Hepatocyte (in vitro differentiated cells): Measurements from ENCODE around the gene PHF12. TPM values are rescaled to one million over a fixed set of nuclear protein-coding genes. Genes with fewer than 3 reads are reported as not detected.

Experiments used
- DNase-seq: peaks from one replicate; pipeline ENCODE4 v3.0.0-alpha.2; 2016; ENCODE audit warnings: low spot score
- H2AFZ ChIP-seq: fragments of 200-600 bp; sonication (generic); 2 replicates; pipeline ENCODE4 v1.6.0; 2016; ENCODE audit warnings: antibody characterized with exemption, mild to moderate bottlenecking
- H3K27ac ChIP-seq: fragments of 200-600 bp; sonication (generic); 2 replicates; pipeline ENCODE4 v1.5.1; 2016; ENCODE audit warnings: mild to moderate bottlenecking
- H3K27me3 ChIP-seq: fragments of 200-600 bp; sonication (generic); 2 replicates; pipeline ENCODE4 v1.6.1; 2016
- H3K36me3 ChIP-seq: fragments of 200-600 bp; sonication (generic); replicated peaks from 2 replicates; pipeline ENCODE4 v1.5.1; 2016; ENCODE audit warnings: low read depth; ENCODE audit not compliant: insufficient read depth
- H3K4me1 ChIP-seq: fragments of 200-600 bp; sonication (generic); 2 replicates; pipeline ENCODE4 v1.5.1; 2016; ENCODE audit warnings: mild to moderate bottlenecking, moderate library complexity; ENCODE audit not compliant: insufficient read depth
- H3K4me2 ChIP-seq: fragments of 200-600 bp; sonication (generic); 2 replicates; pipeline ENCODE4 v1.6.0; 2016
- H3K4me3 ChIP-seq: fragments of 200-600 bp; sonication (generic); 2 replicates; pipeline ENCODE4 v1.5.1; 2016; ENCODE audit warnings: mild to moderate bottlenecking
- H3K79me2 ChIP-seq: fragments of 200-600 bp; sonication (generic); 2 replicates; pipeline ENCODE4 v1.6.0; 2017; ENCODE audit warnings: mild to moderate bottlenecking
- H3K9me2 ChIP-seq: fragments of 200-600 bp; sonication (generic); replicated peaks from 2 replicates; pipeline ENCODE4 v1.6.0; 2017; ENCODE audit warnings: mild to moderate bottlenecking; ENCODE audit not compliant: insufficient read depth
- H3K9me3 ChIP-seq: fragments of 200-600 bp; sonication (generic); 2 replicates; pipeline ENCODE4 v1.5.1; 2016; ENCODE audit warnings: low read depth, mild to moderate bottlenecking
- H4K20me1 ChIP-seq: fragments of 200-600 bp; sonication (generic); 2 replicates; pipeline ENCODE4 v1.6.0; 2016; ENCODE audit warnings: mild to moderate bottlenecking; ENCODE audit not compliant: insufficient read depth, poor library complexity, severe bottlenecking
- EZH2 ChIP-seq: fragments of 200-600 bp; sonication (generic); IDR thresholded peaks from 2 replicates; pipeline ENCODE4 v1.6.1; 2016; ENCODE audit warnings: antibody characterized with exemption, mild to moderate bottlenecking, borderline replicate concordance
- EZH2phosphoT487 ChIP-seq: fragments of 200-600 bp; sonication (generic); IDR thresholded peaks from one replicate; pipeline ENCODE4 v1.6.1; 2018; ENCODE audit warnings: antibody characterized with exemption, mild to moderate bottlenecking, low read depth, moderate library complexity; ENCODE audit not compliant: unreplicated experiment, severe bottlenecking
- WGBS: methylation state at CpG from one replicate; pipeline ENCODE4 v1.1.6; 2016; ENCODE audit warnings: low lambda C conversion rate; ENCODE audit errors: missing lambda C conversion rate; 5-methylcytosine and 5-hydroxymethylcytosine counted together
- polyA plus RNA-seq: library from polyadenylated mRNA; unstranded; fragments of >200 nt; fragmentation: Nextera tagmentation; extraction: Ambion mirVana; gene quantifications from 2 replicates; pipeline ENCODE4 v1.2.1, GENCODE V29; 2016
- total RNA-seq: library from RNA; depleted of rRNA; stranded (reverse); fragments of >200 nt; gene quantifications from 2 replicates; pipeline ENCODE4 v1.2.3, GENCODE V29; 2014
- TF ChIP-seq, protein P1 (sequence below): fragments of 200-600 bp; sonication (generic); IDR thresholded peaks from 2 replicates; pipeline ENCODE4 v1.5.1; 2016; ENCODE audit warnings: antibody characterized with exemption, mild to moderate bottlenecking; ENCODE audit not compliant: poor library complexity

PHF12 gene
- total and polyA plus RNA-seq, 2 experiments from 2014 or later: 12.1 to 19.0 TPM

- no peaks in the 10 kb centered on the region for H4K20me1 ChIP-seq
- no peak overlapping the region for H2AFZ ChIP-seq
- DNase-seq: no peak
- H3K4me3 ChIP-seq: no peak overlapping the region
- no peaks in the 10 kb centered on the region for H3K36me3 ChIP-seq
- H3K79me2 ChIP-seq: no peaks in the 10 kb centered on the region
- 100% methylated on average over 1 of the region's 1 CpG for WGBS
- H3K27ac ChIP-seq: no peak overlapping the region
- no peak for TF ChIP-seq EZH2
- TF ChIP-seq EZH2phosphoT487: no peak
- TF ChIP-seq, protein P1, sequence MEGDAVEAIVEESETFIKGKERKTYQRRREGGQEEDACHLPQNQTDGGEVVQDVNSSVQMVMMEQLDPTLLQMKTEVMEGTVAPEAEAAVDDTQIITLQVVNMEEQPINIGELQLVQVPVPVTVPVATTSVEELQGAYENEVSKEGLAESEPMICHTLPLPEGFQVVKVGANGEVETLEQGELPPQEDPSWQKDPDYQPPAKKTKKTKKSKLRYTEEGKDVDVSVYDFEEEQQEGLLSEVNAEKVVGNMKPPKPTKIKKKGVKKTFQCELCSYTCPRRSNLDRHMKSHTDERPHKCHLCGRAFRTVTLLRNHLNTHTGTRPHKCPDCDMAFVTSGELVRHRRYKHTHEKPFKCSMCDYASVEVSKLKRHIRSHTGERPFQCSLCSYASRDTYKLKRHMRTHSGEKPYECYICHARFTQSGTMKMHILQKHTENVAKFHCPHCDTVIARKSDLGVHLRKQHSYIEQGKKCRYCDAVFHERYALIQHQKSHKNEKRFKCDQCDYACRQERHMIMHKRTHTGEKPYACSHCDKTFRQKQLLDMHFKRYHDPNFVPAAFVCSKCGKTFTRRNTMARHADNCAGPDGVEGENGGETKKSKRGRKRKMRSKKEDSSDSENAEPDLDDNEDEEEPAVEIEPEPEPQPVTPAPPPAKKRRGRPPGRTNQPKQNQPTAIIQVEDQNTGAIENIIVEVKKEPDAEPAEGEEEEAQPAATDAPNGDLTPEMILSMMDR: no peak
- H3K9me2 ChIP-seq: no peaks in the 10 kb centered on the region
- no peak overlapping the region for H3K4me2 ChIP-seq
- H3K9me3 ChIP-seq: no peaks in the 10 kb centered on the region
- H3K27me3 ChIP-seq: no peaks in the 10 kb centered on the region
- no peaks in the 10 kb centered on the region for H3K4me1 ChIP-seq
These were observed 87.4 kb downstream of the PHF12 start for GRCh38 chr17:28863953-28864352.

DNA sequence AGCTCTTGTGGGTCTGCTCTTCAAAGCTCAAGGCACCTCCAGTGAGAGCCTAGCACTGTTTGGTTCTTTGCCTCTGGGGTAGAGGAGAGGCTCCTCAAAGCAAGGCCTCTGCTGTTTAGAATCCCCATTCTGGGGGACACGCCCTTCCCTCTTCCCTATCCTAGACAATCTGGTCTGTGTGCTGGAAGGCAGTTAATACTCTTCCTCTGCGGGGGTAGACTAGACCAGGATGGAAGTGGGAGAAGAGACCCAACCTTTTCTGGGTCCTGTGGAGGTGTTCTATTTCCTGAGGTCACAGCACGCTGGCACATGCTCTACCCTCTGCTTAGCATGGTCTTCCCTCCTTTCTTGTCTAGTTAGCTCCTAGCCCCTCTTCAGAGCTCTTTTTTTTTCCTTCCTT lies 88.8 kb downstream of the PHF12 start:
- TF ChIP-seq, protein P1: no peak
- TF ChIP-seq EZH2phosphoT487 (no peak), EZH2 (no peak)
- no peaks in the 10 kb centered on the region for H3K9me2 ChIP-seq
- H3K27ac ChIP-seq: no peak overlapping the region
- H3K4me1 ChIP-seq: no peaks in the 10 kb centered on the region
- no peaks in the 10 kb centered on the region for H4K20me1 ChIP-seq
- no peak overlapping the region for H2AFZ ChIP-seq
- H3K79me2 ChIP-seq: no peaks in the 10 kb centered on the region
- no peak for DNase-seq
- WGBS: 93% methylated on average over 3 of the region's 3 CpGs
- H3K4me3 ChIP-seq: no peak overlapping the region
- H3K36me3 ChIP-seq: no peaks in the 10 kb centered on the region
- H3K9me3 ChIP-seq: no peaks in the 10 kb centered on the region
- H3K4me2 ChIP-seq: no peak overlapping the region
- no peaks in the 10 kb centered on the region for H3K27me3 ChIP-seq

- H3K27ac ChIP-seq: no peak overlapping the region
- TF ChIP-seq EZH2phosphoT487 (no peak), EZH2 (no peak)
- no peak for DNase-seq
- no peak overlapping the region for H3K4me3 ChIP-seq
- no peak overlapping the region for H3K4me2 ChIP-seq
- no peaks in the 10 kb centered on the region for H3K79me2 ChIP-seq
- H3K4me1 ChIP-seq: no peaks in the 10 kb centered on the region
- no peaks in the 10 kb centered on the region for H3K9me2 ChIP-seq
- H4K20me1 ChIP-seq: no peaks in the 10 kb centered on the region
- H3K9me3 ChIP-seq: no peaks in the 10 kb centered on the region
- H3K36me3 ChIP-seq: no peaks in the 10 kb centered on the region
- H2AFZ ChIP-seq: no peak overlapping the region
- H3K27me3 ChIP-seq: no peaks in the 10 kb centered on the region
- WGBS: 70% methylated on average over 8 of the region's 8 CpGs
These were observed 89.7 kb downstream of the PHF12 start for GRCh38 chr17:28861393-28862203.

- no peak for DNase-seq
- Histone ChIP-seq H3K36me3 (no peaks in the 10 kb centered on the region), H3K27ac (no peak overlapping the region), H3K9me2 (no peaks in the 10 kb centered on the region), H3K27me3 (no peaks in the 10 kb centered on the region), H3K4me3 (no peak overlapping the region), H3K9me3 (no peaks in the 10 kb centered on the region), H3K4me2 (no peak overlapping the region), H4K20me1 (no peaks in the 10 kb centered on the region), H3K79me2 (peaks cover 10% of the 10 kb centered on the region), H2AFZ (no peak overlapping the region), H3K4me1 (peaks cover 5% of the 10 kb centered on the region)
- WGBS: 100% methylated on average over 4 of the region's 4 CpGs
- TF ChIP-seq, protein P1: no peak
- TF ChIP-seq EZH2: no peak
- no peak for TF ChIP-seq EZH2phosphoT487
These were observed 90.9 kb downstream of the PHF12 start for GRCh38 chr17:28860363-28860808.
